ENCODE measurements around the gene APRT.

- TF ChIP-seq HCFC1 (IDR thresholded peaks at IDR 0.05; ENCODE audit: low read depth, low read length) (no peak), GTF3C2 (IDR thresholded peaks at IDR 0.05; ENCODE audit: borderline replicate concordance, extremely low read depth, insufficient read length) (no peak), CHAMP1 (IDR thresholded peaks at IDR 0.05) (no peak), SMC3 (conservative IDR thresholded peaks at IDR 0.05; ENCODE audit: insufficient read depth, low read depth, low read length) (no peak), ZZZ3 (IDR thresholded peaks at IDR 0.05) (no peak), NR3C1 (CRISPR knock-in tag; IDR thresholded peaks at IDR 0.05) (no peak), NRF1 (conservative IDR thresholded peaks at IDR 0.05 in 1 of 2, IDR thresholded peaks at IDR 0.05 in 1 of 2) (no peak), CREB1 (IDR thresholded peaks at IDR 0.05) (no peak), CREB1 (CRISPR knock-in tag; IDR thresholded peaks at IDR 0.05) (no peak)
- TF ChIP-seq, protein P1, sequence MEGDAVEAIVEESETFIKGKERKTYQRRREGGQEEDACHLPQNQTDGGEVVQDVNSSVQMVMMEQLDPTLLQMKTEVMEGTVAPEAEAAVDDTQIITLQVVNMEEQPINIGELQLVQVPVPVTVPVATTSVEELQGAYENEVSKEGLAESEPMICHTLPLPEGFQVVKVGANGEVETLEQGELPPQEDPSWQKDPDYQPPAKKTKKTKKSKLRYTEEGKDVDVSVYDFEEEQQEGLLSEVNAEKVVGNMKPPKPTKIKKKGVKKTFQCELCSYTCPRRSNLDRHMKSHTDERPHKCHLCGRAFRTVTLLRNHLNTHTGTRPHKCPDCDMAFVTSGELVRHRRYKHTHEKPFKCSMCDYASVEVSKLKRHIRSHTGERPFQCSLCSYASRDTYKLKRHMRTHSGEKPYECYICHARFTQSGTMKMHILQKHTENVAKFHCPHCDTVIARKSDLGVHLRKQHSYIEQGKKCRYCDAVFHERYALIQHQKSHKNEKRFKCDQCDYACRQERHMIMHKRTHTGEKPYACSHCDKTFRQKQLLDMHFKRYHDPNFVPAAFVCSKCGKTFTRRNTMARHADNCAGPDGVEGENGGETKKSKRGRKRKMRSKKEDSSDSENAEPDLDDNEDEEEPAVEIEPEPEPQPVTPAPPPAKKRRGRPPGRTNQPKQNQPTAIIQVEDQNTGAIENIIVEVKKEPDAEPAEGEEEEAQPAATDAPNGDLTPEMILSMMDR (IDR thresholded peaks at IDR 0.05 in 2 of 3, conservative IDR thresholded peaks at IDR 0.05 in 1 of 3; ENCODE audit: insufficient read depth in 2 of 3, low read depth in 1 of 3, low read length in 3 of 3), result no peak
These were observed 35.9 kb upstream of the APRT start for GRCh38 chr16:88847654-88848053.
